ENCODE data around the gene SLC43A2. TPM values are rescaled to one million over a fixed set of nuclear protein-coding genes. Genes with fewer than 3 reads are reported as not detected.

SLC43A2 gene
- total and polyA plus RNA-seq, 4 donors, result 0.63 to 7.9 (median 4.7) TPM

- WGBS, result 88% methylated on average over 12 of the region's 12 CpGs
- Histone ChIP-seq H3K36me3 (ENCODE audit: control insufficient read depth in 4 of 4, insufficient read depth in 3 of 4, low read depth in 1 of 4, low read length in 3 of 4) (peaks cover 3 to 11% (median 8%) of the 10 kb centered on the region in 4 donors), H3K4me1 (ENCODE audit: control insufficient read depth in 4 of 4, insufficient read depth in 4 of 4, low read length in 3 of 4) (peaks cover 5 to 22% (median 12%) of the 10 kb centered on the region in 4 donors), H3K4me3 (ENCODE audit: low read depth in 1 of 3, low read length in 3 of 3) (no peak overlapping the region), H3K9me3 (ENCODE audit: control insufficient read depth in 4 of 4, low read length in 3 of 4) (no peaks in the 10 kb centered on the region), H3K9ac (ENCODE audit: low read depth in 1 of 2, low read length in 2 of 2) (no peak overlapping the region), H3K27me3 (ENCODE audit: control insufficient read depth in 4 of 4, insufficient read depth in 4 of 4, low read length in 3 of 4) (no peaks in the 10 kb centered on the region), H3K27ac (ENCODE audit: low read depth in 1 of 2, low read length in 2 of 2) (no peak overlapping the region)
- no peak for TF ChIP-seq HNF4G (IDR thresholded peaks at IDR 0.05)
- no peak for TF ChIP-seq RAD21 (IDR thresholded peaks at IDR 0.05)
- no peak for TF ChIP-seq SP1 (IDR thresholded peaks at IDR 0.05)
- no peak for TF ChIP-seq NR2F2 (IDR thresholded peaks at IDR 0.05)
- no peak for TF ChIP-seq FOXA1 (IDR thresholded peaks at IDR 0.05)
- no peak for TF ChIP-seq GABPA (IDR thresholded peaks at IDR 0.05 in 1 of 2, conservative IDR thresholded peaks at IDR 0.05 in 1 of 2)
- no peak for TF ChIP-seq ATF3 (IDR thresholded peaks at IDR 0.05)
- TF ChIP-seq EGR1 (IDR thresholded peaks at IDR 0.05; ENCODE audit: low read depth in 2 of 2), result no peak
- no peak for TF ChIP-seq REST (IDR thresholded peaks at IDR 0.05)
- no peak for TF ChIP-seq RXRA (IDR thresholded peaks at IDR 0.05)
- no peak for DNase-seq (ENCODE audit: low spot score)
These were observed 12.4 kb upstream of the SLC43A2 start for GRCh38 chr17:1641065-1641403.

GRCh38 chr17:1640329-1641064 is 11.9 kb upstream of the SLC43A2 start:
- no peak for DNase-seq (ENCODE audit: low spot score)

GRCh38 chr17:1639549-1640180 is 11.0 kb upstream of the SLC43A2 start:
- H3K4me1 ChIP-seq (ENCODE audit: control insufficient read depth in 4 of 4, insufficient read depth in 4 of 4, low read length in 3 of 4), result peaks cover 5 to 14% (median 11%) of the 10 kb centered on the region in 4 donors
- H3K9ac ChIP-seq (ENCODE audit: low read depth in 1 of 2, low read length in 2 of 2), result no peak overlapping the region
- no peaks in the 10 kb centered on the region for H3K27me3 ChIP-seq (ENCODE audit: control insufficient read depth in 4 of 4, insufficient read depth in 4 of 4, low read length in 3 of 4)
- DNase-seq (ENCODE audit: low spot score), result no peak
- no peak overlapping the region for H3K27ac ChIP-seq (ENCODE audit: low read depth in 1 of 2, low read length in 2 of 2)
- no peak for TF ChIP-seq CTCF (IDR thresholded peaks at IDR 0.05; ENCODE audit: low read depth, low read length, missing input control)
- TF ChIP-seq FOXA2 (IDR thresholded peaks at IDR 0.05), result no peak
- no peak for TF ChIP-seq RAD21 (IDR thresholded peaks at IDR 0.05)
- no peak for TF ChIP-seq SP1 (IDR thresholded peaks at IDR 0.05)
- no peak for TF ChIP-seq HNF4A (conservative IDR thresholded peaks at IDR 0.05)
- no peak for TF ChIP-seq GABPA (IDR thresholded peaks at IDR 0.05 in 1 of 2, conservative IDR thresholded peaks at IDR 0.05 in 1 of 2)
- TF ChIP-seq JUND (IDR thresholded peaks at IDR 0.05), result no peak
- no peak for TF ChIP-seq NR2F2 (IDR thresholded peaks at IDR 0.05)
- no peak for TF ChIP-seq ATF3 (IDR thresholded peaks at IDR 0.05)
- TF ChIP-seq REST (IDR thresholded peaks at IDR 0.05), result no peak
- TF ChIP-seq MAX (IDR thresholded peaks at IDR 0.05), result no peak
- TF ChIP-seq FOXA1 (IDR thresholded peaks at IDR 0.05), result no peak
- TF ChIP-seq EGR1 (IDR thresholded peaks at IDR 0.05; ENCODE audit: low read depth in 2 of 2), result no peak
- WGBS, result 84% methylated on average over 11 of the region's 11 CpGs
- no peak overlapping the region for H3K4me3 ChIP-seq (ENCODE audit: low read depth in 1 of 3, low read length in 3 of 3)
- H3K9me3 ChIP-seq (ENCODE audit: control insufficient read depth in 4 of 4, low read length in 3 of 4), result no peaks in the 10 kb centered on the region
- peaks cover 6 to 20% (median 13%) of the 10 kb centered on the region in 4 donors for H3K36me3 ChIP-seq (ENCODE audit: control insufficient read depth in 4 of 4, insufficient read depth in 3 of 4, low read depth in 1 of 4, low read length in 3 of 4)

More at GRCh38 chr17:1640329-1641064, 11.9 kb upstream of the SLC43A2 start:
- H3K9me3 ChIP-seq (ENCODE audit: control insufficient read depth in 4 of 4, low read length in 3 of 4), result no peaks in the 10 kb centered on the region
- H3K27ac ChIP-seq (ENCODE audit: low read depth in 1 of 2, low read length in 2 of 2), result no peak overlapping the region
- H3K9ac ChIP-seq (ENCODE audit: low read depth in 1 of 2, low read length in 2 of 2), result no peak overlapping the region
- H3K27me3 ChIP-seq (ENCODE audit: control insufficient read depth in 4 of 4, insufficient read depth in 4 of 4, low read length in 3 of 4), result no peaks in the 10 kb centered on the region
- H3K4me3 ChIP-seq (ENCODE audit: low read depth in 1 of 3, low read length in 3 of 3), result no peak overlapping the region
- peaks cover 5 to 20% (median 12%) of the 10 kb centered on the region in 4 donors for H3K4me1 ChIP-seq (ENCODE audit: control insufficient read depth in 4 of 4, insufficient read depth in 4 of 4, low read length in 3 of 4)
- peaks cover 4 to 17% (median 12%) of the 10 kb centered on the region in 4 donors for H3K36me3 ChIP-seq (ENCODE audit: control insufficient read depth in 4 of 4, insufficient read depth in 3 of 4, low read depth in 1 of 4, low read length in 3 of 4)
- WGBS, result 77% methylated on average over 23 of the region's 23 CpGs
- TF ChIP-seq RXRA (IDR thresholded peaks at IDR 0.05) (no peak), FOXA2 (IDR thresholded peaks at IDR 0.05) (no peak)

Data from liver (tissue), 9 donors.